DMS 273 treated with DMSO at 0.1 percent for 48 hours (cell line): ENCODE data around the gene ABCC11.

Source experiments
- DNase-seq: peaks from one replicate; lab custom pipeline; 2025; lab: John Stamatoyannopoulos, UW

Gene ABCC11

GRCh38 chr16:48161906-48162305 lies 85.4 kb downstream of the ABCC11 start:
- DNase-seq = peak; percentile 22

DNA sequence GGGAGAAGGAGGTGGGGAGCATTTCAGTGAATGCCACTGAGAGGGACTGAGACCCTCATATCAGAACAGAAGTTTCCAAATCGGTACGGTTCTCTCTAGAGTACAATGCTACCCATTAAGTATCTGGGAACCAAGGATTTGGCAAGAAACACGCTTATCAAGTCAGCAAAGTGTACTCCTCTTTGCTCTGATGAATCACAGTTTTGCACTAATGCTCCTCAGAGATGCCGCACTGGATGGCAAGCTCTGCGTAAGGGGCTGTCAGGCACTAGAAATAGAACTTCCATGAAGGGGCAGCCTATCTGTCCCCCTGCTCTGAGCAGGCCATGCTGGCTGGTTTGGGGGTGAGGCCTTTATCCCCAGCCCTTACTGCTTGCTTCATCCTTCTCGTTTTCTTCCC lies 86.8 kb downstream of the ABCC11 start:
- DNase-seq = no peak

GRCh38 chr16:48158296-48158695 lies 89.0 kb downstream of the ABCC11 start:
- DNase-seq = no peak

DNA sequence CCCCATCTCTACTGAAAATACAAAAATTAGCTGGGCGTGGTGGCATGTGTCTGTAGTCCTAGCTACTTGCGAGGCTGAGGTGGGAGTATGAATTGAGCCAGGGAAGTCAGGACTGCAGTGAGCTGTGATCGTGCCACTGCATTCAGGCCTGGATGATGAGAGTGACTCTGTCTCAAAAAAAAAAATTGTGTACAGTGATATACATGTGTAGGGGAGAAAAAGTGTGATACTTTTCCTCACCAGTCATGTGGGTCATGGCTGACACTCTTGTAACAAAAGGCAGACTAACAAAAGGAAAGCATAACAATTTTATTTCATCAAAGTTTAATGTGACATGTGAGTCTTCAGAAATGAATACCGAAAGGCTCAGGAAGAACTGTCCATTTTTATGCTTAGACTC lies 89.5 kb downstream of the ABCC11 start:
- no peak for DNase-seq

GRCh38 chr16:48157302-48157701 lies 90.0 kb downstream of the ABCC11 start:
- DNase-seq = no peak

GRCh38 chr16:48156790-48157209 lies 90.5 kb downstream of the ABCC11 start:
- peak; percentile 36 for DNase-seq

DNA sequence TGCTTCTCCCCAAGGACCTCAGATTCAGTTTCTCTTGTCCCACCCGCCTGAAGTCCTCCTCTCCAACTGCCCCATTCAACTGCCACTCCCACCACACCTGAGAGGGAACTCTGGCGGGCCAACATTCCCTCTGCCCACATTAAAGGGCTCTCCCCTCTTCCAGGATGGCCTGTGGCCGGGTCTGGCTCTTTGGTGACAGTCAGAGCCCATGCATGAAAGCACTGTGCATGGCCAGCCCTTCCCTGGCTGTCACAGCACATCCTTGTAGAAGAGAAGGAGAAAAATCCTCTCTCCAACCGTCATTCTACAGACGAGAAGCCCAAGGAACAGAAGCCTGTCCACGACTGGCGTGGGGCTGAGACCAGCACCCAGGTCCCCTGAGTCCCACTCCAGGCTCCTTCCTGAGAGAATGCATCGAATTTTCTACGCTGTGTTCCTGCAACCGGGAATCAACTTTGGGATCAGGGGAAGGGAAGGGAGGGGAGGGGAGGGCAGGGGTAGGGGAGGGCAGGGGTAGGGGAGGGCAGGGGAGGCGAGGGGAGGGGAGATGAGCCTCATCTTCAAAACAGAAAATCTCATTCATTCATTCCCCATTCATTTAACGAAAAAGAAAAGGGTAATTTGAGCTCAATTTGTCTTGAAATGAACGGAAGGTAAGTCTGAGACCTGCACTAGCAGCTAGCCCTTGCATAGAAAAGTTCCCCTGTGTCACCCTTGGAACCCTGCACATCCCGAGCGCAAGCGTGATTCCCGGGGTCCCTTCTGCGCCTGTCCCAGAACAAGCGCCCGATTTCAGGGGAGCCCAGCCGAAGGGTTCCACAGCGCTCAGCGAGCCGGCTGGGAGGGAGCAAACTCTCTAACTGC lies 91.2 kb downstream of the ABCC11 start, which contains the start of gene ABCC12:
Gene ABCC12, minus strand, starts transcription at position 68 of the 864 bp plus-strand sequence. CDS start 9,569 bp downstream, outside the sequence.
- DNase-seq = no peak

DNA sequence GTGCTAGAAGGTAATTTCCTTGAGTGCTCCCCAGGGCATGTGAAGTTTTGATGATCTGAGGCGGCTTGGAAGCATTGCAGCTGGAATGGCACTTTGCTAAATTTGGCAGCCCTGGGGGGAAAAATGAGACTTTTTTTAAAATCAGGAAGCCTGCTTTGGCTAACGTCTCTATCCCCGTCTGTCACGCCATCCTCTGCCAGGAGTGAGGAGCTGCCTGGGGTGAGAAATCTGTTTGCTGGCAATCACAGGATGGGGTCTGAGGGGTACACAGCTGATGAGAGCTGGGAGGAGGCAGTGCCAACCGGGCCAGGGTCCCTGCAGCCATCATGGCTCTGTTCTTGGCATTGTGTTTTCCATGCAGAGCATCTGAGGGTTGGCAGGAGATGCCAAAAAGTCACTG lies 93.6 kb downstream of the ABCC11 start:
- no peak for DNase-seq

GRCh38 chr16:48152226-48152625 lies 95.1 kb downstream of the ABCC11 start:
- no peak for DNase-seq

DNA sequence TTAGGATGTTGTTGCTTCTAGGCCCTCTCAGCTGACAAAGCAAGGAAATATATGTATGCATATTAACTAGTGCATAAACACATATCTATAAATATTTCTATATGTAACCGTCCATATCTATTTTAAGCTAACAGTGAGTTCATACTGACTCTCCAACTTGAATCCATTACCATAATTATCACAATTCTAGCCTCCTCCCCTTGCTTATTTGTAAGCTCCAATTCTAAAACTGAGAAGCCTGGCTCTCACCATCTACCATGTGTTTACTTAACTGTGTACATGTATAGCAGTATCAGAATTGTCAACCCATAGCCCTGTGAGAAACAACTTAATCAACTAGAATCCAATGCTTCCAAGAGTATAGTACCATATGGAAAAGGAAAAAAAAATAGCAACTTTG lies 96.6 kb downstream of the ABCC11 start:
- DNase-seq = no peak

GRCh38 chr16:48146710-48147109 lies 100.6 kb downstream of the ABCC11 start:
- no peak for DNase-seq

DNA sequence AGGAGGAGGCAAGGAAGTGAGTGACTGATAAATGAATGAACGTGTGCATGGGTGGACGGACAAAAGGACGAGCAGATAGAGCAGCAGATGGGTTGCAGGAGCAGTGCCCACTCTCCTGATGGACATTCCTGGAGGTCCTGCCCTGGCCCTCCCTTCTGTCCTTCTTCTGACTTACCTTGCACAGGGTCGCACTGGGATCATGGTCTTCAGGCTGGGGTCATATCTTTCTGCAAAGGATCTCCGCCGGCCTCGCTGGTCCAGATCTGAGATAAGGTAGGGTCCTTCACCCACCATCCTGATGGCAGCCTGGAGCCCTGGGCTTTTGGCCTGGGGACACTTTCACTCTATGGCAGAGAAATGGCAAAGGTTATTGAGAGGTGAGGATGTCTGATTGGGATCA lies 101.2 kb downstream of the ABCC11 start:
- no peak for DNase-seq

DNA sequence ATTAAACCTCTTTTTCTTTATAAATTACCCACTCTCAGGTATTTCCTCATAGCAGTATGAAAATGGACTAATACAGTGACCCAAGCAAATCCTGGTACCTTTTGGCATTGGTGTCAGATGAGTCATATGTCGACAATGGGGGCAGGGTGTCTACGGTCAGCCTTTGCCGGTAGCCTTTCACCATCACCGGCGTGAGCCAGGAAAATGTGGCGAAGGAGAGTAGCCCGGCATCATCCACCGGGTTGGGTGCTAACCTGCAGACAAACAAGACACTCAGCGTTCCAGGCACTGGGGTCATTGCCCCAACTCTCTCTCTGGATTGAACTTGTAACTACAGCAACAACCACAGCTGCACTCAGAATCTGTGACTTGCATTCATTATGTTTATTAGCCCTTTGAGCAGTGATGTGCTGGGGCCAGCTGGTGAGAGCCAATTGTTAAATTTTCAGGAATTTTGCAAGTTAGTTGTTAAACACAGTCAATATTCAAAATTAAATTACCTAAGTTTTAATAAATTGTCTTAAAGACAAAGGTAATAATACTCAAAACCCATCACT lies 103.4 kb downstream of the ABCC11 start:
- DNase-seq = no peak

DNA sequence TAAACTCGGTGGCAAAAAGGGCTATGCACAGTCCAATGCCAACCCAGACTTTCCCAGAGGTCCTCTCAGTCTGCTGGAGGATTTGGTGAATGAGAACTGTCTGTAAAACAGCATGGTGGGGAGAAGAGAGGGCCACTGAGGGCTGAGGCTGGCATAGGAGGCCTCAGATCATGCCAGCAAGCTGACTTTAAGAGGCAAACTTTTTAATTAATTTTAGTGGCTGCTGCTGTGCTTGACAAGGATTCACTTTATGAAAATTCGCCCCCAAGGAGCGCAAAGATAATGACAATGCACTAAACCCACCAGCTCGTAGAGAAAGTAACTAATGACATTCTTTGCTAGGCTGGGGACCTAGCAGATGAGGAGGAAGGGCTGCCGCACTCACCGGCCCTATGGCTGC lies 106.5 kb downstream of the ABCC11 start:
- DNase-seq = no peak

DNA sequence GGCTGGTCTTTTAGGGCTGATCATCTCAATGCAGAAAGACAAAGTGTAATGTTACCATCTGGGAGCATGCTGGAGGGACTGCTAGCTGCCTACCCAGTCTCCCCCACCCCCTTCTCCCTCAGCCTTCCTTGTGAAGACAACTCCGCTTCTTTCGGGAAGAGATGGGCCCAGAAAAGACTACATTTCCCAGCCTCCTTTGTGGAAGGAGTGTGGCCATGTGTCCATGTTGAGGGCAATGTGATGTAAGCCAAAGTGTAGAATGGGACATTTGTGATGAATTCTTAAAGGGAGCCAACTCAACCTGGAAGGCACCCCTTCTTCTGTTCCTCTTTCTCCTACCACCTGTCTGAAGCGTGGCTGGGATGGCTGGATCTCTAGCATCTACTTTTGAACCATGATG lies 107.8 kb downstream of the ABCC11 start:
- no peak for DNase-seq

- no peak for DNase-seq
Measured at GRCh38 chr16:48138543-48138942, 108.8 kb downstream of the ABCC11 start.

DNA sequence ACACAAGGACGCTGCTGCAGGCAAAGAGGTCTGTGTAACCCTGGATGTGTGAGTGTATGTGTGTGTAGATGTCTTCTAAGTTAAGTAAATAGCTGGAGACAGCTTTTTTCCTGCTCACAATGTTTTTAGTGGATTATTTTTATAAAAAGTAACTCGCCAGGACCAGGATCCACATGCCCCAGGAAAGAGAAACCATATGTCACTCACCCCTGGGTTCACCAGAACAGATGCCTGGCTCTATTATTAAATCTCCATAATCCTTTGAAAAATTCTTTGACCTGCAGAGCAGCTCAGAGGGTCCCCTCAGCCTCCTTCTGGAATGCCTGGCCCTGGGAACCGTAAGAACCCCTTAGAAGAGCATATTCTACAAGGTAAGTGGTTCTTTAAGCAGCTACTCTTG lies 109.5 kb downstream of the ABCC11 start:
- no peak for DNase-seq

DNA sequence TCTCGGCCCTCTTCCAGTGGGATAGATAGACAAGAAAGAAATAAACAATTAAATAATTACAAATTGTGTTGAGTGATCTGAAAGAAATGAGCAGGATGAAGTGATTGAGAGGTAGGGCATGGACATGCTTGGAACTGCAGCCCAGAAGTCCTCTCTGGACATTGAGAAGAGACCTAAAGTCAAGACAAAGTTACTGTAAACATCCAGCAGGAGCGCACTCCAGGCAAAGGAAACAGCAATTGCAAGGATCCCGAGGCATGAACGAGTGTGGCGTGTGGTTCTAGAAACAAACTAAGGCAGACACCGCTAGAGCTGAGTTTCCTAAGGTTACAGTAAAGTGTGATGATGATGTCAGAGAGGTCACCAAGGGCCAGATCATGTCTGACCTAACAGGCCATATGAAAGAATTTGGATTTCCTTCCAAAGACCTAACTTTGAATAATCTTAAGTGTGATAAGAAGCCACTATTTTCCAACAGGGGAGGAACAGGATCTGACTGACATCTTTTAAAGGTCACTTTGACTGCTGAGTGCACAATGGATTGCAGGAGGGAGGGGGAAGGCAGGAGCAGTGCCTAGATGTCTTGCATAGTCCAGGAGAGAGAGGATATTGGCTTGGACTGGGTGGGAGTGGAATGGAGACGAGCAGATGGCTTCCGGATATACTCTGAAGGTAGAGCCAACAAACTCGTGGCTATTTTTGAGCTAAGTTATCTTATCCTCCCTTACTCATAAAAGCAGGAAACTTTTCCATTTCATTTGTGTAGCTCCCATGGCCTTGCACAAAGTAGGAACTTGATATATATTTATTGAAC lies 110.6 kb downstream of the ABCC11 start:
- DNase-seq = peak; percentile 26

- DNase-seq = no peak
Measured at GRCh38 chr16:48133455-48134211, 113.7 kb downstream of the ABCC11 start.

GRCh38 chr16:48132696-48133095 lies 114.6 kb downstream of the ABCC11 start:
- no peak for DNase-seq

GRCh38 chr16:48131201-48131935 lies 116.0 kb downstream of the ABCC11 start:
- no peak for DNase-seq
